Measurements from ENCODE around the gene IGF2BP2. TPM values are rescaled to one million over a fixed set of nuclear protein-coding genes. Genes with fewer than 3 reads are reported as not detected.

Gene IGF2BP2
- total and polyA plus RNA-seq, 9 of the 15 experiments (the other 6 are each of a cell fraction or from before 2014, with no cell fraction given) = 3.2 to 59.6 (median 30.5) TPM

GRCh38 chr3:185866555-185866954 lies 41.7 kb upstream of the IGF2BP2 start:
- Histone ChIP-seq H3K4me3 (no peak overlapping the region), H3K4me1 (replicated peaks in 1 of 2; ENCODE audit: control insufficient read depth in 2 of 2, insufficient read depth in 2 of 2, low read length in 2 of 2) (no peaks in the 10 kb centered on the region; a peak in 1 of 5 replicates), H3K36me3 (ENCODE audit: control insufficient read depth, insufficient read depth, low read length) (no peaks in the 10 kb centered on the region), H3K9me3 (replicated peaks; ENCODE audit: control insufficient read depth, insufficient read depth, low read depth, low read length) (no peaks in the 10 kb centered on the region), H3K4me2 (ENCODE audit: insufficient read depth, low read length) (no peak overlapping the region; the same call in 1 of the 2 replicates), H4K20me1 (replicated peaks; ENCODE audit: control insufficient read depth, insufficient read depth, low read length) (no peaks in the 10 kb centered on the region), H3K79me2 (ENCODE audit: control insufficient read depth, insufficient read depth, low read length) (no peaks in the 10 kb centered on the region), H3K27me3 (ENCODE audit: control insufficient read depth in 2 of 2, insufficient read depth in 2 of 2, low read length in 2 of 2) (peaks cover 0 to 3% of the 10 kb centered on the region in 2 experiments; a peak in 1 of 5 replicates), H3K9me1 (ENCODE audit: control insufficient read depth, insufficient read depth, low read length) (no peaks in the 10 kb centered on the region), H3K9ac (ENCODE audit: insufficient read depth in 1 of 2, low read depth in 2 of 2, low read length in 2 of 2) (no peak overlapping the region), H3K27ac (ENCODE audit: extremely low read depth, low read depth, low read length) (no peak overlapping the region), H2AFZ (ENCODE audit: low read depth, low read length) (no peak overlapping the region)
- TF ChIP-seq SAFB (IDR thresholded peaks at IDR 0.05; ENCODE audit: borderline replicate concordance, low read depth, low read length) (no peak), SRSF7 (optimal IDR thresholded peaks at IDR 0.05; ENCODE audit: low read depth, low read length) (no peak), TAL1 (IDR thresholded peaks at IDR 0.05) (0 out of 2 replicates have a peak, but pooled peaks have one; percentile 10), BRF1 (IDR thresholded peaks at IDR 0.05; ENCODE audit: borderline replicate concordance, extremely low read depth, insufficient read length) (no peak), ARID1B (IDR thresholded peaks at IDR 0.05) (0 out of 2 replicates have a peak, but pooled peaks have one; percentile 20), ZNF778 (CRISPR knock-in tag; IDR thresholded peaks at IDR 0.05) (no peak), CBFA2T3 (IDR thresholded peaks at IDR 0.05) (0 out of 2 replicates have a peak, but pooled peaks have one; percentile 10), TCF3 (CRISPR knock-in tag; IDR thresholded peaks at IDR 0.05) (peak; percentile 45; the same call in 1 of the 2 replicates)
- no TSS peak for BruUV-seq (replicated peaks)
- in situ Hi-C loops (cut with MboI) (no loop called here), intact Hi-C loops (cut with micrococcal nuclease) (no loop called here)
- WGBS (ENCODE audit: insufficient coverage, low coverage, missing lambda C conversion rate) = 0% methylated on average over 1 of the region's 1 CpG
- peak in 1 of 4 experiments; percentile 19 for DNase-seq (ENCODE audit: extremely low read depth in 1 of 4, low spot score in 3 of 4)
- ChIA-PET POLR2A (interaction anchor here (0.6 kb wide), 1 partner anchor 52 kb away, joined by 3 read pairs; no protein-coding TSS in a partner anchor), CTCF (ENCODE audit: low intra/inter-chr PET ratio) (no interaction called here)
- no peak for FAIRE-seq
- peak; percentile 59 for ATAC-seq
